Activated CD4-positive, alpha-beta T cell treated with anti-CD3 and anti-CD28 coated beads for 48 hours (primary cell): Measurements from ENCODE around the gene DNAJC25.
"Not testable (repeated sequence)": the region's sequence is repeated elsewhere in the genome, so short reads cannot be mapped to it uniquely, and the experiment has no call there.

Experiments
- DNase-seq: peaks from one replicate; pipeline ENCODE4 v3.0.0-alpha.2; 2020

Gene DNAJC25

DNA sequence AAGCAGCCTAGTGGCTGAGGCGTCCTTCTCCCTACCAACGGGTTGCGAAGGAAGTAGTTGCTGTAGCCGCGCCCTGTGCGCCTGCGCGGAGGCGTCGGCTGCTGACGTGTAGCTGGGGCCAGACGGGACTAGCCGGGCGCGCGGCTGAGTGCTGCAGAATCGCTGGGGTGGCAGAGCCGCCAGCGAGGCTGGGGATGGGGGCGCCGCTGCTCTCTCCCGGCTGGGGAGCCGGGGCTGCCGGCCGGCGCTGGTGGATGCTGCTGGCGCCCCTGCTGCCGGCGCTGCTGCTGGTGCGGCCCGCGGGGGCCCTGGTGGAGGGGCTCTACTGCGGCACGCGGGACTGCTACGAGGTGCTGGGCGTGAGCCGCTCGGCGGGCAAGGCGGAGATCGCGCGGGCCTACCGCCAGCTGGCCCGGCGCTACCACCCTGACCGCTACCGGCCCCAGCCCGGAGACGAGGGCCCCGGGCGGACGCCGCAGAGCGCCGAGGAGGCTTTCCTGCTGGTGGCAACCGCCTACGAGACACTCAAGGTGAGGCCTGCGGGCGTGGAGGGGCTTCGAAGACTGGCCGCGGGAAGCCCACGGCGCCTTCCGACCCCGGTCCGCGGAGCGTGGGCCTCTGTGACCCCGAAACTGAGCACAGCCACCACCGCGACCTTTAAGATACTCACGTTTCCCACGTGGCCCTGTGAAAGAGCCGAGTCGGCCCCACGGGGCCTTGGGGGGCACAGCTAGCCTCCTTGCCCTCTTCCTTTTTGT, at the start of gene DNAJC25:
TSS of gene DNAJC25 (plus strand) at position 121 of the 758 bp plus-strand sequence. CDS start at position 195, 74 bp downstream.
- peak; percentile 97 for DNase-seq

DNA sequence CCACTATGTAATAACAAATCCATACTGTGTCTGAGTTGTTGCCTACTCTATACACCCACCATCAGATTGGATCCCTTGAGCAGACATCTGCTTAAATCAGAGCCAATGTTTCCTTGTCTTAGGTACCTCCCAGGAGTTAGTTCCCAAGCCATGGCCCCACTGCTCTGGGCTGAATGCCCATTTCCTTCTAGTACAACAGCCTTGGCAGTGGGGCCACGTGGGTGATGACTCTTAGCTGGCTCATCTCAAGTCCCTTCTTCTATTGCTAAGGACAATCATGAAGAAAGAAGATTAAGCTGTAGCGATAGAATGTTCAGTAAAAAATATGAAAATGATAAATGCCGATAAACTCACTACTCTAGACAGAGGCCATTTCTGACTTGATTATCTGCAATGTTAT, 48.2 kb upstream of the DNAJC25 start:
- no peak for DNase-seq

DNA sequence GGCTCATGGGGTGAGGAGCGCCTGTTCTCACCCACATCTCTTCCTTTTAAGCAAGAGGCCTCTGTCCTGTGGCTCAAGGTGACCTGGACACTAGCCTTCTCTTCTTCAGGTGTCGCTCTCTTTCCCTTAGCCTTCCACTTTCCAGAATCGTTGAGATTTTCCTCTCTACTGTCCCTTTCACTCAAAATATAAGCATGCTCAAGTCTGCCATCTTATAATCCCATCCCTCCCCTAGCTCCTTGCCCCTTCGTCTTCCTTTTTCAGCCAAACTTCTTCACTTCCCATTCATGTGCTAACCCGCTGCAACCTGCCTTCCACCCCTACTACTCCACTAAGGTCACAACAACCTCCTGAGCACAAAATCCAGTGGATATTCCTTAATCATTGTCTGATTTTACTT, 44.8 kb upstream of the DNAJC25 start:
- DNase-seq = no peak

DNA sequence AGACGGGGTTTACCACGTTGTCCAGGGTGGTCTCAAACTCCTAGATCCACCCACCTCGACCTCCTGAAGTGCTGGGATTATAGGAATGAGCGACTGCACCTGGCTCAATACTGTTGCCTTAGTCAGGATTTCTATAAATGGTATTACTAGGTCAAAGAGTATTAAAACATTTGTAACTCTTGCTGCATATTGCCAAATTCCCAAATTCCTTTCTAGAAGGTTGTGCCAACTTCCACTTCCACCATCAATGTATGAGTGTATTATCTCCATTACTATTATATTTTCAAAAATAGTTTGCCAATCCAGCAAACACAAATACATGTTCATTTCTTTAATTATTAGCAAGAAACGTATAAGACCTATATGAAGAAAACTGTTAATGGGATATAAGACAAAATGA, 42.3 kb upstream of the DNAJC25 start:
- DNase-seq = no peak

DNA sequence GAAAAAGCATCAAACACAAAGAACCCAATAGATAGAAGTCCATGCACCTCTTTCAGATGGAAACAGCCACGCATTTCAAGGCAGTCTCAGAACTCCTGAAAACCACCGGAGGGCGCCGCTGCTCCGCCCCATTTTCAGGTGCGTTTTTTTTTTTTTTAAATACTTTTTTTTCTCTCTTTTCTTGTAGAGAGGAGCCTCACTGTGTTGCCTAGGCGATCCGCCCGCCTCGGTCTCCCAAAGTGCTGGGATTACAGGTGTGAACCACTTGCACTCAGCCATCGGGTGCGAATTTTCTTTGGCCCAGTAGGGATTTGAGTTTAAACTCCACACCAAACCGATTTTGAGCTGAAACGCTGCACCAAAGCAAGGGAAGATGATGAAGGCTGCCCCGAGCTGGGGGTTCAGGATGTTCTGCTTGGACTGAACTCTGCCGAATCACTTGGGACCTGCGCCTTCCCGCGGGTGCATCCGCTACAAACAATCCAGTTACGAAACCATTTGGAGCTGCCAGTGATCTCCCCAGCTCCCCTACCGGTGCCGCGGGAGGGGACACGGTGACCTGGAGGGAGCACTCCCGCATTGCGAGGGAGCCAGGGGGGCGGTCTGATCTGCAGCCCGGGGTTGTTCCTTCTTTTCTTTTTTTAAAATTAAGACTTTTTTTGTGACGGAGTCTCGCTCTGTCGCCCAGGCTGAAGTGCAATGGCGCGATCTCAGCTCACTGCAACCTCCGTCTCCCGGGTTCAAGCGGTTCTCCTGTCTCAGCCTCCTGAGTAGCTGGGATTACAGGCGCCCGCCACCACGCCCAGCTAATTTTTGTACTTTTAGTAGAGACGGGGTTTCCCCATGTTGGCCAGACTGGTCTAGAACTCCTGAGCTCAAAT, 33.0 kb upstream of the DNAJC25 start:
- DNase-seq = peak; percentile 69

DNA sequence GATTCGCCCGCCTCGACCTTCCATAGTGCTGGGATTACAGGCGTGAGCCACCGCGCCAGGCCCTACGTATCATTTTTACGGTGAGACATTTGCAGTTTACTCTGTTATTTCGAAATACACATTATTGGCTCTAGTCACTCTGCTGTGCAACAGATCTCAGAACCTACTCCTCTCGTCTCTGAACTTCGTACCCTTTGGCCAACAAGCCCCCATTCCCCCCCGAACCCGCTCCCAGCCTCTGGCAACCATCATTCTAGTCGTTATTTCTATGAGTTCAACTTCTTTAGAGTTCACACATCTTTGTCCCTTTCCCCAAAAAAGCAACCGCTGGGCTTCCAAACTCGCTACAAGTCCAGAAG, 32.4 kb upstream of the DNAJC25 start:
- DNase-seq = peak; percentile 28

DNA sequence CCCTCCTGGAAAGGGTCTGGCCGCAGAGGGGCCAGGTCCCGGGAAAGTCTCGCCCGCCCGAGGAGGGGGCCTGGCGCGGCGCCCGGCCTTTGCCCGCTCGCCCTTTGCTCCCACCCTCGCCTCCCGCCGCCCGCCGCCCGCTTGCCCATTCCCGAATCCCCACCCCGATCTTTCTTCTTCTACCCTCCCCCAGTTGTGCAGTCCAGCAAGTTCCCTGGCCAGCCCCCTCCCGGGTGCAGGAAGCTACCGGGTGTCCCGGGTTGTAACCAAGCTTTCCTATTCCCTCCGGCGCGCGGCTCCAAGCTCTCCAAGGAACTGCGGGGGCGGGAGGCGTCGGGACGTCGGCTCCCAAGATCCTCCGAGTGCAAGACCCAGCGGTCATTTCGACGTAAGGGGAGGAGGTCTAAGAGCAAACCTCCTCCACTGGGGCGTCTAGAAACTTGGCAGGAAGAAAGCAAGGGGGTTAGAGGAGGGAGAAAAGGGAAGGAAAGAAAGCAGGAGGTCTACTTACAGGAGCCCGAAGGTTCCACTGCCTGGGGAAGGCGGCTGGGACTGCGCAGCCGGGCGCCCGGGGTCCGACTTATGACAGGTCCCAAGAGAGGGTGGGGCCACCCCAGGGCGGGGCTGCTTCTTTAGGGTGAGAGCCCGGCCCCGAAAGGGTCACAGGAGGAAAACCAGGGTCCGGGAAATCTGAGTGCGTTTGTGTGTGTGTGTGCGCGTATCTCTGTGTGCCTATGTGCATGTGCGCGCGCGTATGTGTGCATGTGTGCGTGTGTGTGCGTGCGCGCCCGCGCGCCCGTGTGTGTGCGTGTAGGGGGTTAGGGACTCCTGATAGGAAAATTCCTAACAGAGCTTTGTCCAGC, 31.8 kb upstream of the DNAJC25 start, which contains the start of gene PTGR1:
TSS of gene PTGR1 (minus strand) at position 556 of the 863 bp plus-strand sequence. CDS start 2,225 bp downstream, outside the sequence.
- peak; percentile 48 for DNase-seq

DNA sequence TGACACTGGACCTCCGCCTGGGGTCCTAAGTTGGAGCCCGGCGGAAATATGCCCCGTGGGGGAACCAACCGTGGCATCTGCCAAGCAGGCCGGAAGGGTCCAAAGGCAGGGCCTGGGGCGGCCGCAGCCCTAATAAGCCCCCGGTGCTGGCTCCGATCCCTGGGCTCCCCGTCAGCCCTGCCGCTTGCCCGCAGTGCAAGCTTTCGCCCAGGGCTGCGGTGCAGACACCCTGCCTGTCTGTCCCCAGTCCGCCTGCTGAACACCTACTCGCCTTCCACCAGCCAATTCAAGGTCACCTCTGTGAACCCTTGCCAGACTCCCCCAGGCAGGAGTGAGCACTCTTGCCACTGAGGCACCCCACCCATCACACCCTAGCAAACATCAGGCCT, 31.2 kb upstream of the DNAJC25 start:
- no peak for DNase-seq

DNA sequence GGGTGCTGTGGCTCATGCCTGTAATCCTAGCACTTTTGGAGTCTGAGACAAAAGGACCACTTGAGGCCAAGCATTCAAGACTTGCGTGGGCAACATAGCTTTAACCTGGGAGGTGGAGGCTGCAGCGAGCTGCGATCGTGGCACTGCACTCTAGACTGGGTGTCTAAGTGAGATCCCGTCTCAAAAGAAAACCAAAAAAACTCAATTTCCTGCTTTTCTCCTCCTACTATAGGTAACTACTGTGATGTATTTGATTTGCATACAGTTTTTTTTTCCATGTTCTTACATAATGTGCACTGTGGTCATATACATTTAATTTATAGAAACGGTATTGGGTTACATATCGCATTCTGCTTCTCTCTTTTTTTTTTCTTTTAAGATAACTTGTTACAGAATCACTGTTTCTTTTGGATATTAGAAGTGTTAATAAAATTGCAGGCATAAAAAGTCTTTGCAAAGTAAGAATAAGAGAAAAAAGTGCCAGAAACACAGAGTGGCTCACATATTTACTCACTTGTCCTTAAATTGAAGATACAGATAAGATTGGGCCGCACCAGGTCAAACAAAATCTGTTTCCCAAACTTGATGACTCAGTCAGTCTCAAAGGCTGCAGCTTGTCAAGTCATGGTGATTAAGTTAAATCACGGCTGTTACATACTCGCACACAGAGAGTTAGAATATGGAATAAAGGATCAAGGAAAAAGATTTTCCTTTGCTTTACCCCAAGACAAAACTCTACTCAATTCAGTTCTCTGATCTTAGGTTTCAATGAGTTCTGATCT, 29.7 kb upstream of the DNAJC25 start:
- DNase-seq = no peak

DNA sequence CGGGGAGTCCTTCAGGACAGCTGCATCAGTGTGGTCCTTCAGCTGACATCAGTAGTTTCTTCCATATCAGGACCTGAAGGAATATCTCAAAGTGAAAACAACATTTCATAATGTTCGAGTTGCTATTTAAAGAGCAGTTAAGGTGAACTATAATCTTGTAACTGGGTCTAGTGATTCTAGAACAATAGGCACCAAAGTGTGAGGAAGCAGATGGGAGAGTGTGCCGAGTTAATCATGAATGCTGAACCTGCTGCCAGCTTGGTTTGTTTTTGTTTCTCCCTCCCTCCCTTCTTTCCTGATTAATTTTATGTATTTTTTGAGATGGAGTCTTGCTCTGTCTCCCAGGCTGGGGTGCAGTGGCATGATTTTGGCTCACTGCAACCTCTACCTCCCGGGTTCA, 28.1 kb upstream of the DNAJC25 start:
- DNase-seq = no peak

DNA sequence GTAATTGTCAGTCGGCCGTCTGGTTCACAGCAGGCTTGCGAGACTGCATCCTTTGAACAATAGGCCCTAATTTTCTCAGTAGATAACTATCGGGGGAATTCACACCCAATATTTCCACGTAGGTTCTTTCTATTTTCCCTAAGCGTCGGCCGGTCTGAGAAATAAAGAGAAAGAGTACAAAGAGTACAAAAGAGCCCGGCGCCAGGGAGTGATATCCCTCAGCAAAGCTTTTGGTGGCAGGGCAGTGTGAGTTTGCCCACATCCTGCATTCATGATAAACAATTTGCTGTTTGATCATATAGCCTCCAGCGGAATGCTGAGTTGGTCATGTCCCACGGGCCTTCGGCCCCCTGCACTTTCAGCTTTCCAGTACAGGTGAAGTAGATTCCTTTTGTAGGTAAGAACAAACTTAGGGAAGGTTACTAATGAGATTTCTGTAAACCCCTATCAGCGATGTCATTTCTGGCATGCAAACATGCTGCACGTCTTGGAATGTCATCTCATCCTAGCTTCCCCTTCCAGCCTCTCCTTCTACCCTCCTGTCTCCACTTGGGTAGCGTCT, 27.0 kb upstream of the DNAJC25 start:
- no peak for DNase-seq

DNA sequence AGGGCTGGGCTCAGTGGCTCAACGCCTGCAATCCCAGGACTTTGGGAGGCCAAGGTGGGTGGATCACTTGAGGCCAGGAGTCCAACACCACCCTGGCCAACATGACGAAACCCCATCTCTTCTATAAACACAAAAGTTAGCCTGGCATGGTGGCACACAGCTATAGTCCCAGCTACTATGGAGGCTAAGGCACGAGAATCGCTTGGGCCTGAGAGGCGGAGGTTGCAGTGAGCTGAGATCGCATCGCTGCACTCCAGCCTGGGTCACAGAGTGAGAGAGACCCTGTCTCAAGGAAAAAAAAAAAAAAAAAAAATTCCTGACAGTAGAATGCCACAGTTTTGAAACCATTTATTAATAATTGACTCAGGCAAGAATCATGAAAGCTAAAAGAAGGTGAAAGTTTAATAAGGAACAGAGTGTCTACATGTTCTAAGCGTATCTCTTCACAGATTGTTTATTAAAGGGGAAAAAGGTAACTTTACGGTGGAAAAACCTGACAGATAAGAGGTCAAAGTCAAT, 26.0 kb upstream of the DNAJC25 start:
- DNase-seq = no peak

DNA sequence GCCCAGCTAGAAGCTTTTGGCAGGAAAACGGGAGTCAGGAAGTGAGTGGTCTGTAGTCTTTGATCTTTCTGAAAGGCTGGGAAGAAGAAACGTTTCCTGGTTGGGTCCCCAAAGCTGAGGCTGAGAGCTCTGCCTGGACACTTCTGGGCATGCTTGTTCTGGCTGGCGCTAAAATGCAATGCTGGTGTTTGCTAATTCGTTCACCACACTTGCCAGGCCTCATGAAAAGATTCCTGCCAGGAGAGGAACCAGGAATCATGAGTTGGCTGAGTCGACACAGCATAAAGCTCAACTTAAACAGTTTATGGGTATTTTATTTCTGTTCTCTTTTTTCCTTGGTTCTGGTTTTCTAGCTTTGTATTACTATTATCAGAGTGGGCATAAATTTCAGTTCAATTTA, 21.0 kb upstream of the DNAJC25 start:
- DNase-seq = no peak

DNA sequence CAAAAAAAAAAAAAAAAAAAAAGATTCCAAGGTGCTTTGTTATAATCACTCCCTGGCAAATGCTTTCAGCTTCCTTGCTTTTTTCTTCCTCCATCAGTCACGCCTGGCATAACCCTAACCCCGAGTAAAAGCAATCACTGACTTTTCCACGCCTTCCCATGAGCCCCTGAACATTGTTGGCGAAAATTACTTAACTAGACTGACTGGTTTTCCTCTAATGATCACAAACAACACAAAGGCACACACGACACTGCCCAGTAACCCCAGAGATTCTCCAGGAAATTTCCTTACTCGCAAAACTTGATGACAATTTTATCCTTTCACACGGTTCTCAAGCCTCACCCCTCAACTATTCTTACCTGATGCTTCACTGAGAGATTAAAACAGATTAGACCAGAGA, 20.3 kb upstream of the DNAJC25 start:
- DNase-seq = no peak

DNA sequence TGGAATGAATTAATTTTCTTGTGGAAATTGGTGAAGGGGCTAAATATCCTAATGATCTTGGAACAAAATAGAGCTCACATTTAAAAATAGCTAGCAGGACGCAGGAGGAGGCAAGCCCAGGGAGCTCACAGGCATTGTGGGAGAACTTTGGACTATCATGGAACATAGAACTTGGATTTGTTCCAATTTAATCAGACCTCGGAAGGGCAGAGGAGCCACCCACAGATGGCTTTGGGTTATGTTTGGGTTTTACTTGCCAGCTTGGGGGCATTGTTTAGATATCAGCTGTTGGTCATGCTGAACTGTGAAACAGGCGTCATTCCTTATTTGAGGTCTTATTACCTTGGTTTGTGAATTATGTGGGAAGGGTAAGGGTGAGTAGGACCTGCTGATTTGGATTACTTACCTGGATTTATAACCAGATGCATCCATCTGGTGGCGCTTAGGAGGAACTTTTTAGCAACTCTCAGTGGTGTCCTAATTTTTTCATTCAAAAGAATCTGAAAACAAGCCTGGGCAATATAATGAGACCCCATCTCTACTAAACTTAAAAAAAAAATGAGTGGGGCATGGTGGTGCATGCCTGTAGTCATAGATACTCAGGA, 17.6 kb upstream of the DNAJC25 start:
- no peak for DNase-seq

DNA sequence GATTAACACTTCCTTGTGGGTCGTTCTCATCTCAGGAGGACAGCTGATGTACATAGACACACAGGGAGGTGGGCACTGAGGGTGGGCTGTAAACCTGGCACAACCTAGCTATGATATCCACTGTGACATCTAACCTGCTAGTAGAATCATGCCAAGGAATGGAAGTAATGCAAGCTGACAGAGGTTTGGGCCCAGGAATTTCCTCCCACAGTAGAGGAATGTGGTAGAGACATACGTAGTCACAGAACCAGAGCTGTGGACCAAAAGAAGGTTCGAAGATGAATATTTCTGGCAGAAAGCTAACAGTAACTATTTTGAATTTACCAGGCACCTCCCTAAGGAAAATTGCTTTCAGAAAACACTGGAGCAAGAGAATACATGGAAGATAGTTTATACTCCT, 15.2 kb upstream of the DNAJC25 start:
- no peak for DNase-seq

DNA sequence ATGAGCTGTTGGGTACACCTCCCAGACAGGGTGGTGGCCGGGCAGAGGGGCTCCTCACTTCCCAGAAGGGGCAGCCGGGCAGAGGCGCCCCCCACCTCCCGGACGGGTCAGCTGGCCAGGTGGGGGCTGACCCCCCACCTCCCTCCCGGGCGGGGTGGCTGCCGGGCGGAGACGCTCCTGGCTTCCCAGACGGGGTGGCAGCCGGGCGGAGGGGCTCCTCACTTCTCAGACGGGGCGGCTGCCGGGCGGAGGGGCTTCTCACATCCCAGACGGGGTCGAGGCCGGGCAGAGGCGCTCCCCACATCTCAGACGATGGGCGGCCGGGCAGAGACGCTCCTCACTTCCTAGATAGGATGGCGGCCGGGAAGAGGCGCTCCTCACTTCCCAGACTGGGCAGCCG, 13.8 kb upstream of the DNAJC25 start:
- DNase-seq = not testable (repeated sequence)

DNA sequence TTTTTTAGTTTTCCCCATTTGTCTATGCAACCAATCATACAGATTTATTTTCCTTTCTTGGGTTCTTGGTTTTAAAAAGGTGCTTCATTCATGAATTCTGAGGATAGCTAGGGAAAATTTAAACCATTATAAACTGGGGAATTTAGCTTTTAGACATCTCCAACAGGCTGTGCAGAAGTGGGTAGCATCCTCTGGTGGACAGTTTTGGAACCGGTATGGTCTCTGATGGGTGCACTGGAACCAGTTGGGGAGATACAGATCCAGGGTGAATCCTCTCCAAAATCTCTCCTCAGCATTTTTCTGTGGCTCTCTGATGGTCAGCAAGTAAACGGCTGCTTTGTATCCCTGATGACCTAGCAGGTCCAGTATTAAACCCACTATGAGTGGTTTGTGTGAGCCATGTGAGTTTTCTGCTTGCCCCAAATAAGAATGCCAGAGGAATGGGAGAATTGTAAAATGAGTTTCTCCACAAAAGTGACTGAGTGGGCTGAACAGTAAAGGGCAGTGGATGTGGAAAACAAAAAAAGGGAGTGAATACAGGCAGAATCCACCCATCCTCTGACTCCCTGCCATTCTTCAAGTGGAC, 9.1 kb upstream of the DNAJC25 start:
- peak; percentile 50 for DNase-seq

DNA sequence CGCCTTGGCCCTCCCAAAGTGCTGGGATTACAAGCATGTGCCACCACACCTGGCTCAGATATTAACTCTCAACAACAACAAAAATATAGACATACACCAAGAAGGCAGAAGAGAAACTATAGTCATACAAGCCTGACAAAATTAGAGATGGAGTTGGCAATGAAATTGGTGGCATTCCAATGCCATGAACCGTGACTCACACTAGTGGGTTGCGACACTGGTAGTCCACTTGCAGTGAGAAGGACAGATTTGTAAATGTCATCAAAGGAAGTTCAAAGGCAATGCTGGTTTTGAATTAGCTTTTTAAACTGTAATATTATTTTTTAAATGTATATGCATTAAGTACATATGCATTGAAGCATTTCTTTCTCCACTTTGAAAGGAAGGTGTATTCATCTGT, 8.5 kb upstream of the DNAJC25 start:
- no peak for DNase-seq

DNA sequence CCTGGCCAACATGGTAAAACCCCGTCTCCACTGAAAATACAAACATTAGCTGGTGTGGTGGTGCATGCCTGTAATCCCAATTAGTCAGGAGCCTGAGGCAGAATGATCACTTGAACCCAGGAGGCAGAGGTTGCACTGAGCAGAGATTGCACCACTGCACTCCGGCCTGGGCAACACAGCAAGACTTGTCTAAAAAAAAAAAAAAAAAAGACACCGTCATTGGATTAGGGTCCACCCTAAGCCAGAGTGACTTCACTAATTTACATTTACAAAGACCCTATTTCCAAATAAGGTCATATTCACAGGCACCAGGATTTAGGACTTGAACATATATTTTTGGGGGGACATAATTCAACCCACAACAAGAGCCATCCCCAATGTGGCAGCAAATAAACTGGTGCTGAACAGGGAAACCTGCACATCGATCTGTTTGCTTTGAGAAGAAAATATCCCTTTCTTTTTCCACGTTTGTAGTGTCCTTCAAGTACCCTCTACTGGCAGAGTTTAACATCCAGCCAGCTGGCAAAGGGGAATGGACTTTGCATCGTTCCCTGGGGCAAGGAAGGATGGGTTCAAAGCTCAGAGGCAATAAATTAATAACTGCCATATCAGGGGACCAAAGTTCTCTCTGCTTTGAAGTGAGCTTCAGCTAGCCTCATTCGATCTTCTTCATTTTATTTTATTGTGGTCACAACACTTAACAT, 3.7 kb upstream of the DNAJC25 start:
- no peak for DNase-seq
